K562 (cell line): ENCODE measurements around the gene SLC35D2. TPM values are rescaled to one million over a fixed set of nuclear protein-coding genes. Genes with fewer than 3 reads are reported as not detected.
A peak's percentile ranks its signal among the peaks of the same experiment; 100 is the strongest.

ENCODE experiments used
- CC2D1A ChIP-seq: fragments of 450-650 bp; IDR thresholded peaks from 2 replicates; pipeline ENCODE4 v1.6.1; 2017; ENCODE audit warnings: mild to moderate bottlenecking
- MAZ ChIP-seq, 2 experiments: fragments of 450-650 bp in 1 of 2; sonication (generic) in 1 of 2; formaldehyde crosslinking; IDR thresholded peaks in 1 of 2; conservative IDR thresholded peaks in 1 of 2; 2 replicates each; pipeline versions ENCODE4 v1.4.0 to v1.5.0; 2020; ENCODE audit warnings: mild to moderate bottlenecking in 1 of 2, missing genetic modification reagents in 1 of 2
- MCM2 ChIP-seq: fragments of 450-650 bp; IDR thresholded peaks from 2 replicates; pipeline ENCODE4 v1.6.1; 2017; ENCODE audit warnings: low read depth, mild to moderate bottlenecking
- MEIS2 ChIP-seq: fragments of 450-650 bp; IDR thresholded peaks from 2 replicates; pipeline ENCODE4 v1.6.1; 2014; ENCODE audit warnings: mild to moderate bottlenecking; ENCODE audit not compliant: partially characterized antibody
- ZNF384 ChIP-seq: IDR thresholded peaks from 2 replicates; pipeline ENCODE4 v1.6.1; 2012; ENCODE audit warnings: low read depth, low read length, improper control_type of control experiment
- polyA plus RNA-seq, 8 experiments: library from polyadenylated mRNA; depleted of rRNA in 4 of 8; stranded (reverse) in 5 of 8; unstranded in 3 of 8; fragments of >200 nt; fragmentation: Nextera tagmentation in 2 of 8; fragmentation: Illumina TruSeq in 1 of 8; extraction: Ambion mirVana in 2 of 8; extraction: Trizol in 1 of 8; gene quantifications; 2 replicates each; pipeline versions ENCODE4 v1.2.1 to v1.2.3, GENCODE V29; 2011 to 2014; ENCODE audit warnings: inconsistent platforms in 1 of 8, missing spikeins in 1 of 8
- total RNA-seq, 7 experiments: library from RNA; depleted of rRNA in 6 of 7; stranded (reverse); fragments of >200 nt in 6 of 7; fragmentation: Illumina TruSeq in 2 of 7; extraction: Trizol in 2 of 7; gene quantifications; 2 replicates each; pipeline versions ENCODE4 v1.2.1 to v1.2.3, GENCODE V29; 2011 to 2021; ENCODE audit warnings: low replicate concordance in 1 of 7
- TF ChIP-seq, protein P1 (sequence below): fragments of 250-450 bp; sonication (Bioruptor Pico); IDR thresholded peaks from 2 replicates; pipeline ENCODE4 v1.5.0; 2021
- TF ChIP-seq, protein P2 (sequence below): IDR thresholded peaks from 2 replicates; pipeline ENCODE4 v1.6.1; 2011; ENCODE audit warnings: borderline replicate concordance, low read depth, mild to moderate bottlenecking, moderate library complexity, low read length; ENCODE audit not compliant: insufficient read depth, poor library complexity, severe bottlenecking
- TF ChIP-seq, protein P3 (sequence below): fragments of 450-650 bp; IDR thresholded peaks from one replicate; pipeline ENCODE4 v1.6.1; 2018; ENCODE audit warnings: mild to moderate bottlenecking, moderate library complexity; ENCODE audit not compliant: partially characterized antibody
- TF ChIP-seq, protein P4 (sequence below): IDR thresholded peaks from 2 replicates; pipeline ENCODE4 v1.6.1; 2014; ENCODE audit warnings: antibody characterized with exemption
- TF ChIP-seq, protein P5 (sequence below): fragments of 450-650 bp; formaldehyde crosslinking; IDR thresholded peaks from 2 replicates; pipeline ENCODE4 v1.4.0; 2020; ENCODE audit warnings: mild to moderate bottlenecking, moderate library complexity

Gene SLC35D2
- total and polyA plus RNA-seq, 9 of the 15 experiments (the other 6 are each of a cell fraction or from before 2014, with no cell fraction given): 2.9 to 14.9 (median 11.7) TPM

DNA sequence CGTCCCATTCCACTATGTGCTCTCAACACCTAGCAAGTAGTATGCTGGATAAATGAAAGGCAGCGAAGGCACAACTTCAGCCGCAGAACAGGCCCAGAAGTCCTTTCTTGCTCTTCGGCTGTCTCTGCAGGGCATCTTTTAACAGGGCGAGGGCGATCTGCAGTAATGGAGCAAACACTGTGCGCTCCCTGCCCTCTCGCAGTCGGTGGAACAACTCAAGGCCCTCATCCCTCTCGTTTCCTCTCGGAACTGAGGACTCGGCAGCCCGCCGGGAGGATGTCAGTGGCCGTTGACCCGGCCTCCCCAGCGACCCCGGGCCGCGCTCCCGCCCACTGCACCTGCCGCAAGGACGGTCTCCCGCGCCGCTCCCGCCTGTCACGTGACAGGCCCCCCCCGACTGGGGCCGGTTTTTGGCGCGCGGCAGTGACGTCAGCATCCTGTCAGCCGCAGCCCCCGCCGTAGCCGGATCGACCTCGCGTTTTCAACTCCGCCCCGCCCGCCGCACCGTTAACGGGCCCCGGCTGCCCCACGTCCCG is 33.6 kb upstream of the SLC35D2 start (continued):
- TF ChIP-seq, protein P1, sequence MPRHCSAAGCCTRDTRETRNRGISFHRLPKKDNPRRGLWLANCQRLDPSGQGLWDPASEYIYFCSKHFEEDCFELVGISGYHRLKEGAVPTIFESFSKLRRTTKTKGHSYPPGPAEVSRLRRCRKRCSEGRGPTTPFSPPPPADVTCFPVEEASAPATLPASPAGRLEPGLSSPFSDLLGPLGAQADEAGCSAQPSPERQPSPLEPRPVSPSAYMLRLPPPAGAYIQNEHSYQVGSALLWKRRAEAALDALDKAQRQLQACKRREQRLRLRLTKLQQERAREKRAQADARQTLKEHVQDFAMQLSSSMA: no peak
- TF ChIP-seq MEIS2 (no peak), MCM2 (no peak), ZNF384 (no peak), CC2D1A (no peak), MAZ (CRISPR knock-in tag; conservative IDR thresholded peaks at IDR 0.05 in 1 of 2, IDR thresholded peaks at IDR 0.05 in 1 of 2) (peak; percentile 99)
- TF ChIP-seq, protein P2, sequence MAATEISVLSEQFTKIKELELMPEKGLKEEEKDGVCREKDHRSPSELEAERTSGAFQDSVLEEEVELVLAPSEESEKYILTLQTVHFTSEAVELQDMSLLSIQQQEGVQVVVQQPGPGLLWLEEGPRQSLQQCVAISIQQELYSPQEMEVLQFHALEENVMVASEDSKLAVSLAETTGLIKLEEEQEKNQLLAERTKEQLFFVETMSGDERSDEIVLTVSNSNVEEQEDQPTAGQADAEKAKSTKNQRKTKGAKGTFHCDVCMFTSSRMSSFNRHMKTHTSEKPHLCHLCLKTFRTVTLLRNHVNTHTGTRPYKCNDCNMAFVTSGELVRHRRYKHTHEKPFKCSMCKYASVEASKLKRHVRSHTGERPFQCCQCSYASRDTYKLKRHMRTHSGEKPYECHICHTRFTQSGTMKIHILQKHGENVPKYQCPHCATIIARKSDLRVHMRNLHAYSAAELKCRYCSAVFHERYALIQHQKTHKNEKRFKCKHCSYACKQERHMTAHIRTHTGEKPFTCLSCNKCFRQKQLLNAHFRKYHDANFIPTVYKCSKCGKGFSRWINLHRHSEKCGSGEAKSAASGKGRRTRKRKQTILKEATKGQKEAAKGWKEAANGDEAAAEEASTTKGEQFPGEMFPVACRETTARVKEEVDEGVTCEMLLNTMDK: no peak
- TF ChIP-seq, protein P3, sequence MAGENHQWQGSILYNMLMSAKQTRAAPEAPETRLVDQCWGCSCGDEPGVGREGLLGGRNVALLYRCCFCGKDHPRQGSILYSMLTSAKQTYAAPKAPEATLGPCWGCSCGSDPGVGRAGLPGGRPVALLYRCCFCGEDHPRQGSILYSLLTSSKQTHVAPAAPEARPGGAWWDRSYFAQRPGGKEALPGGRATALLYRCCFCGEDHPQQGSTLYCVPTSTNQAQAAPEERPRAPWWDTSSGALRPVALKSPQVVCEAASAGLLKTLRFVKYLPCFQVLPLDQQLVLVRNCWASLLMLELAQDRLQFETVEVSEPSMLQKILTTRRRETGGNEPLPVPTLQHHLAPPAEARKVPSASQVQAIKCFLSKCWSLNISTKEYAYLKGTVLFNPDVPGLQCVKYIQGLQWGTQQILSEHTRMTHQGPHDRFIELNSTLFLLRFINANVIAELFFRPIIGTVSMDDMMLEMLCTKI: no peak
- TF ChIP-seq, protein P4, sequence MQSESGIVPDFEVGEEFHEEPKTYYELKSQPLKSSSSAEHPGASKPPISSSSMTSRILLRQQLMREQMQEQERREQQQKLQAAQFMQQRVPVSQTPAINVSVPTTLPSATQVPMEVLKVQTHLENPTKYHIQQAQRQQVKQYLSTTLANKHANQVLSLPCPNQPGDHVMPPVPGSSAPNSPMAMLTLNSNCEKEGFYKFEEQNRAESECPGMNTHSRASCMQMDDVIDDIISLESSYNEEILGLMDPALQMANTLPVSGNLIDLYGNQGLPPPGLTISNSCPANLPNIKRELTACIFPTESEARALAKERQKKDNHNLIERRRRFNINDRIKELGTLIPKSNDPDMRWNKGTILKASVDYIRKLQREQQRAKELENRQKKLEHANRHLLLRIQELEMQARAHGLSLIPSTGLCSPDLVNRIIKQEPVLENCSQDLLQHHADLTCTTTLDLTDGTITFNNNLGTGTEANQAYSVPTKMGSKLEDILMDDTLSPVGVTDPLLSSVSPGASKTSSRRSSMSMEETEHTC: peak; percentile 78
- TF ChIP-seq, protein P5, sequence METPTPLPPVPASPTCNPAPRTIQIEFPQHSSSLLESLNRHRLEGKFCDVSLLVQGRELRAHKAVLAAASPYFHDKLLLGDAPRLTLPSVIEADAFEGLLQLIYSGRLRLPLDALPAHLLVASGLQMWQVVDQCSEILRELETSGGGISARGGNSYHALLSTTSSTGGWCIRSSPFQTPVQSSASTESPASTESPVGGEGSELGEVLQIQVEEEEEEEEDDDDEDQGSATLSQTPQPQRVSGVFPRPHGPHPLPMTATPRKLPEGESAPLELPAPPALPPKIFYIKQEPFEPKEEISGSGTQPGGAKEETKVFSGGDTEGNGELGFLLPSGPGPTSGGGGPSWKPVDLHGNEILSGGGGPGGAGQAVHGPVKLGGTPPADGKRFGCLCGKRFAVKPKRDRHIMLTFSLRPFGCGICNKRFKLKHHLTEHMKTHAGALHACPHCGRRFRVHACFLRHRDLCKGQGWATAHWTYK (CRISPR knock-in tag): peak; percentile 74; the same call in 1 of the 2 replicates
- TF ChIP-seq, all 486 proteins: peak for 130
